Activated T-cell treated with anti-CD3 and anti-CD28 coated beads, Interleukin-2, amount 50 U/mL, for 48 hours (primary cell): ENCODE data around the gene IGLL5.
"Not testable (repeated sequence)": the region's sequence is repeated elsewhere in the genome, so short reads cannot be mapped to it uniquely, and the experiment has no call there.

Source experiments
- DNase-seq, 2 experiments: peaks; one replicate each; pipeline ENCODE4 v3.0.0-alpha.2; 2020

The IGLL5 gene

GRCh38 chr22:22916952-22917290, 29.3 kb downstream of the IGLL5 start:
- DNase-seq, result no peak

- DNase-seq, result no peak
These were observed 29.8 kb downstream of the IGLL5 start for GRCh38 chr22:22917377-22917776.

- no peak for DNase-seq
These were observed 30.8 kb downstream of the IGLL5 start for GRCh38 chr22:22918297-22918965.

GRCh38 chr22:22919041-22919440, 31.4 kb downstream of the IGLL5 start:
- no peak for DNase-seq

- DNase-seq, result no peak
These were observed 32.6 kb downstream of the IGLL5 start for GRCh38 chr22:22920104-22920654.

GRCh38 chr22:22920910-22921550, 33.4 kb downstream of the IGLL5 start:
- no peak for DNase-seq

GRCh38 chr22:22921575-22921974, 34.0 kb downstream of the IGLL5 start:
- no peak for DNase-seq

GRCh38 chr22:22922092-22922953, 34.7 kb downstream of the IGLL5 start:
- not testable (repeated sequence) for DNase-seq

GRCh38 chr22:22922954-22923319, 35.3 kb downstream of the IGLL5 start:
- DNase-seq, result no peak

- DNase-seq, result no peak
These were observed 35.8 kb downstream of the IGLL5 start for GRCh38 chr22:22923379-22923778.

GRCh38 chr22:22923930-22924329, 36.3 kb downstream of the IGLL5 start:
- no peak for DNase-seq

GRCh38 chr22:22924369-22925145, 36.9 kb downstream of the IGLL5 start:
- DNase-seq, result no peak

- no peak for DNase-seq
These were observed 37.7 kb downstream of the IGLL5 start for GRCh38 chr22:22925146-22925804.

- no peak for DNase-seq
These were observed 38.3 kb downstream of the IGLL5 start for GRCh38 chr22:22925805-22926369.

- no peak for DNase-seq
These were observed 39.0 kb downstream of the IGLL5 start for GRCh38 chr22:22926370-22927195.

- DNase-seq, result no peak
These were observed 39.7 kb downstream of the IGLL5 start for GRCh38 chr22:22927196-22927887.

- no peak for DNase-seq
These were observed 40.5 kb downstream of the IGLL5 start for GRCh38 chr22:22927888-22928665.

- peak; percentile 54 to 66 for DNase-seq
These were observed 41.2 kb downstream of the IGLL5 start for GRCh38 chr22:22928666-22929380.
